Lung (tissue), 12 donors: ENCODE measurements around the gene KCNH5. TPM values are rescaled to one million over a fixed set of nuclear protein-coding genes. Genes with fewer than 3 reads are reported as not detected.

Experiments
- ATAC-seq: fragments of 200-7000 bp; cut with Tn5 transposase; one replicate; pipeline ENCODE4 v1.9.1; 2020; ENCODE audit warnings: moderate number of reproducible peaks; ENCODE audit not compliant: insufficient read depth, low FRiP score
- DNase-seq, 3 donors: peaks; one replicate each; pipeline ENCODE4 v3.0.0-alpha.2; 2013 to 2017
- H3K27ac ChIP-seq, 2 donors: one replicate each; pipeline ENCODE4 v1.5.1; 2013; ENCODE audit warnings: mild to moderate bottlenecking in 2 of 2, moderate library complexity in 2 of 2, control low read depth in 1 of 2, inconsistent platforms in 1 of 2, low read depth in 1 of 2, low read length in 1 of 2
- H3K27me3 ChIP-seq, 3 donors: one replicate each; pipeline ENCODE4 v1.5.1; 2013; ENCODE audit warnings: low read length in 2 of 3; ENCODE audit not compliant: control insufficient read depth in 3 of 3, insufficient read depth in 3 of 3
- H3K36me3 ChIP-seq, 4 donors: one replicate each; pipeline ENCODE4 v1.5.1; 2013; ENCODE audit warnings: low read length in 4 of 4, mild to moderate bottlenecking in 1 of 4, moderate library complexity in 1 of 4; ENCODE audit not compliant: control insufficient read depth in 4 of 4, insufficient read depth in 4 of 4
- H3K4me1 ChIP-seq, 5 donors: one replicate each; pipeline ENCODE4 v1.5.1; 2013; ENCODE audit warnings: low read length in 5 of 5, mild to moderate bottlenecking in 2 of 5, moderate library complexity in 1 of 5; ENCODE audit not compliant: control insufficient read depth in 5 of 5, insufficient read depth in 5 of 5
- H3K4me3 ChIP-seq: one replicate; pipeline ENCODE4 v1.5.1; 2013; ENCODE audit warnings: mild to moderate bottlenecking, control low read depth, moderate library complexity
- H3K9ac ChIP-seq, 2 donors: one replicate each; pipeline ENCODE4 v1.5.1; 2013; ENCODE audit warnings: low read length in 2 of 2, control low read depth in 1 of 2; ENCODE audit not compliant: insufficient read depth in 1 of 2
- H3K9me3 ChIP-seq, 4 donors: one replicate each; pipeline ENCODE4 v1.5.1; 2013; ENCODE audit warnings: low read length in 3 of 4, mild to moderate bottlenecking in 1 of 4, moderate library complexity in 1 of 4; ENCODE audit not compliant: control insufficient read depth in 4 of 4, insufficient read depth in 3 of 4
- CTCF ChIP-seq: IDR thresholded peaks from 2 replicates; pipeline ENCODE4 v1.5.1; 2012; ENCODE audit warnings: mild to moderate bottlenecking; ENCODE audit errors: control extremely low read depth, extremely low read depth
- WGBS, 2 donors: extraction: QIAGEN DNeasy Blood & Tissue Kit; methylation state at CpG; one replicate each; pipeline ENCODE4 v1.1.7; 2013; 5-methylcytosine and 5-hydroxymethylcytosine counted together
- polyA plus RNA-seq, 2 donors: library from polyadenylated mRNA; stranded (reverse); fragments of 200-250 nt; gene quantifications; one replicate each; pipeline ENCODE4 v1.2.1, GENCODE V29; 2013
- total RNA-seq, 2 donors: library from RNA; depleted of rRNA in 1 of 2; stranded (reverse); fragments of >200 nt in 1 of 2; gene quantifications; one replicate each; pipeline ENCODE4 v1.2.1, GENCODE V29; 2014 to 2021
- donor health status: control.
- donor health status: control.
- donor health status: Bipolar disorder and iron deficiency.
- donor health status: healthy.
- donor health status: DM: yes; HTN: yes; CAD: no.

The KCNH5 gene
- total and polyA plus RNA-seq, 4 donors = 0.03 to 0.40 (median 0.08) TPM; not detected in 1

- H3K36me3 ChIP-seq = no peaks in the 10 kb centered on the region
- no peak for TF ChIP-seq CTCF
- no peaks in the 10 kb centered on the region for H3K27me3 ChIP-seq
- no peak for DNase-seq
- H3K27ac ChIP-seq = no peak overlapping the region
- no peak for ATAC-seq
- H3K9me3 ChIP-seq = no peaks in the 10 kb centered on the region
- H3K4me3 ChIP-seq = no peak overlapping the region
- H3K4me1 ChIP-seq = peaks cover 0 to 12% (median 0%) of the 10 kb centered on the region in 5 donors
- no peak overlapping the region for H3K9ac ChIP-seq
- 98% methylated on average over 2 of the region's 2 CpGs for WGBS, 2 donors
Measured at GRCh38 chr14:62658631-62659030, 386.6 kb downstream of the KCNH5 start.

- WGBS, 2 donors = 71 to 87% methylated on average over 2 of the region's 2 CpGs
- ATAC-seq = no peak
- Histone ChIP-seq H3K27me3 (no peaks in the 10 kb centered on the region), H3K4me1 (peaks cover 0 to 1% (median 0%) of the 10 kb centered on the region in 5 donors), H3K4me3 (no peak overlapping the region), H3K9me3 (no peaks in the 10 kb centered on the region), H3K36me3 (no peaks in the 10 kb centered on the region), H3K27ac (no peak overlapping the region), H3K9ac (no peak overlapping the region)
- TF ChIP-seq CTCF = no peak
- DNase-seq = no peak
Measured at GRCh38 chr14:62657376-62657775, 387.9 kb downstream of the KCNH5 start.

- H3K36me3 ChIP-seq = no peaks in the 10 kb centered on the region
- ATAC-seq (no peak), DNase-seq (no peak)
- H3K4me3 ChIP-seq = no peak overlapping the region
- no peaks in the 10 kb centered on the region for H3K9me3 ChIP-seq
- no peak for TF ChIP-seq CTCF
- H3K9ac ChIP-seq = no peak overlapping the region
- no peaks in the 10 kb centered on the region for H3K4me1 ChIP-seq
- no peak overlapping the region for H3K27ac ChIP-seq
- no peaks in the 10 kb centered on the region for H3K27me3 ChIP-seq
- 61 to 75% methylated on average over 4 of the region's 4 CpGs for WGBS, 2 donors
Measured at GRCh38 chr14:62655166-62655565, 390.1 kb downstream of the KCNH5 start.

- 60 to 68% methylated on average over 5 of the region's 5 CpGs for WGBS, 2 donors
- no peak for TF ChIP-seq CTCF
- H3K4me3 ChIP-seq = no peak overlapping the region
- H3K27me3 ChIP-seq = no peaks in the 10 kb centered on the region
- ATAC-seq = no peak
- H3K27ac ChIP-seq = no peak overlapping the region
- no peaks in the 10 kb centered on the region for H3K4me1 ChIP-seq
- H3K36me3 ChIP-seq = no peaks in the 10 kb centered on the region
- peak in 2 of 3 donors; percentile 9 to 35 for DNase-seq
- no peak overlapping the region for H3K9ac ChIP-seq
- H3K9me3 ChIP-seq = no peaks in the 10 kb centered on the region
Measured at GRCh38 chr14:62654641-62655040, 390.6 kb downstream of the KCNH5 start.
